Measurements from ENCODE around the gene YTHDF1.
"Not testable (repeated sequence)": the region's sequence is repeated elsewhere in the genome, so short reads cannot be mapped to it uniquely, and the experiment has no call there.

Gene YTHDF1

GRCh38 chr20:63167026-63167917, 48.7 kb downstream of the YTHDF1 start:
- DNase-seq = no peak

GRCh38 chr20:63166193-63167020, 49.5 kb downstream of the YTHDF1 start:
- no peak for DNase-seq

- DNase-seq = no peak
These were observed 50.4 kb downstream of the YTHDF1 start for GRCh38 chr20:63165356-63166192.

GRCh38 chr20:63164484-63165355, 51.2 kb downstream of the YTHDF1 start:
- no peak for DNase-seq

GRCh38 chr20:63163596-63164483, 52.1 kb downstream of the YTHDF1 start:
- no peak for DNase-seq

- DNase-seq = no peak
These were observed 52.8 kb downstream of the YTHDF1 start for GRCh38 chr20:63163171-63163570.

GRCh38 chr20:63162206-63162795, 53.6 kb downstream of the YTHDF1 start:
- DNase-seq = no peak

GRCh38 chr20:63161176-63161651, 54.7 kb downstream of the YTHDF1 start:
- no peak for DNase-seq

GRCh38 chr20:63160641-63161175, 55.2 kb downstream of the YTHDF1 start:
- no peak for DNase-seq

- DNase-seq = no peak
These were observed 55.9 kb downstream of the YTHDF1 start for GRCh38 chr20:63159826-63160640.

GRCh38 chr20:63159251-63159650, 56.7 kb downstream of the YTHDF1 start:
- DNase-seq = not testable (repeated sequence)

- DNase-seq = no peak
These were observed 57.1 kb downstream of the YTHDF1 start for GRCh38 chr20:63158845-63159244.

GRCh38 chr20:63158352-63158751, 57.6 kb downstream of the YTHDF1 start:
- DNase-seq = no peak

GRCh38 chr20:63157431-63157830, 58.5 kb downstream of the YTHDF1 start:
- not testable (repeated sequence) for DNase-seq

- no peak for DNase-seq
These were observed 59.7 kb downstream of the YTHDF1 start for GRCh38 chr20:63156221-63156671.

GRCh38 chr20:63155266-63156165, 60.4 kb downstream of the YTHDF1 start:
- no peak for DNase-seq

GRCh38 chr20:63154395-63154794, 61.5 kb downstream of the YTHDF1 start:
- no peak for DNase-seq

Data from hematopoietic multipotent progenitor cell treated with erythropoietin and hydrocortisone succinate and interleukin-3 and kit ligand, for 8 days (in vitro differentiated cells).